ENCODE results near the gene C2.

The C2 gene

GRCh38 chr6:31963921-31964320 lies 36.4 kb downstream of the C2 start:
- H3K4me3 ChIP-seq (ENCODE audit: low read depth, low read length): no peak overlapping the region
- no peak for DNase-seq (ENCODE audit: low read depth)
- TF ChIP-seq CTCF (IDR thresholded peaks at IDR 0.05; ENCODE audit: insufficient read depth, low read depth, low read length, missing control alignments): no peak

GRCh38 chr6:31965700-31966099 lies 38.2 kb downstream of the C2 start:
- no peak overlapping the region for H3K4me3 ChIP-seq (ENCODE audit: low read depth, low read length)
- DNase-seq (ENCODE audit: low read depth): no peak
- no peak for TF ChIP-seq CTCF (IDR thresholded peaks at IDR 0.05; ENCODE audit: insufficient read depth, low read depth, low read length, missing control alignments)

- H3K4me3 ChIP-seq (ENCODE audit: low read depth, low read length): no peak overlapping the region
- no peak for TF ChIP-seq CTCF (IDR thresholded peaks at IDR 0.05; ENCODE audit: insufficient read depth, low read depth, low read length, missing control alignments)
- no peak for DNase-seq (ENCODE audit: low read depth)
Measured at GRCh38 chr6:31966506-31966905, 39.0 kb downstream of the C2 start.

- TF ChIP-seq CTCF (IDR thresholded peaks at IDR 0.05; ENCODE audit: insufficient read depth, low read depth, low read length, missing control alignments): no peak
- H3K4me3 ChIP-seq (ENCODE audit: low read depth, low read length): no peak overlapping the region
- DNase-seq (ENCODE audit: low read depth): no peak
Measured at GRCh38 chr6:31966997-31967925, 39.7 kb downstream of the C2 start.

GRCh38 chr6:31967926-31968320 lies 40.4 kb downstream of the C2 start:
- no peak for TF ChIP-seq CTCF (IDR thresholded peaks at IDR 0.05; ENCODE audit: insufficient read depth, low read depth, low read length, missing control alignments)
- H3K4me3 ChIP-seq (ENCODE audit: low read depth, low read length): no peak overlapping the region
- no peak for DNase-seq (ENCODE audit: low read depth)

GRCh38 chr6:31968326-31968725 lies 40.8 kb downstream of the C2 start:
- no peak for TF ChIP-seq CTCF (IDR thresholded peaks at IDR 0.05; ENCODE audit: insufficient read depth, low read depth, low read length, missing control alignments)
- no peak overlapping the region for H3K4me3 ChIP-seq (ENCODE audit: low read depth, low read length)
- no peak for DNase-seq (ENCODE audit: low read depth)
